ENCODE data around the gene CDS2.
A peak's percentile ranks its signal among the peaks of the same experiment; 100 is the strongest.

Gene CDS2

DNA sequence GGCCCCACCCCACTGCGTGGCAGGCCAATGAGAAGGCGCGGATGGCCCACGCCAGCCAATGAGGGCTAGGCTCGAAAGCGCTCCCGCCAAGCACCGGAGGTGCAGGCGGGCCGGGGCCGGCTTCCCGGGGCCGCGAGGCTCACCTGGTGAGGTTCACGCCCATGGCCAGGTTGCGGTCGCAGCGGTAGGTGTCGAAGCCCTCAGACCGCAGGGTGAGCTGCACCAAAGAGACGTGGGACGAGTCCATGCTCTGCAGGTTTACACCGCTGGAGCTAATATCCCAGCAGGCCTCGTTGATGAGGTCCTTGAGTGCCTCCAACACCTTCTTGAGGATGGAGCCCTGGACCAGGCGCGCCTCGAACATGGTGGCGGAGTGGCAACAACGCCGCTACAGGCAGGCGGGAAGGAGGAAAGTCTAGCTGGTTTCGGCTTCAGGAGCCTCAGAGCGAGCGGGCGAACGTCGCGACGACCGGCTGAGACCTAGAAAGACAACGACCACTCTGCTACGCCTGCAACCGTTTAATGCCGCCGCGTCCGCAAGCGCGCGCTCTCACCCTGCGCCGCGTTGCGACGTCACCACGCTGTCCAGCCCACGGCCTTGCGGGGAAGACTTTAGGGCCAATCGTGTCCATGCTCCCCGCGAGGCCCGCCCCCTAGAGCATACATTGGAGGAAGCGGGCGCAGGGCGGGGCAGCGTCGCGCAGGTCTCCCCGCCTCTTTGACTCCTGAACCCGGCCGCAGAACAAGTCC, 7.2 kb upstream of the CDS2 start, which contains the start of gene PCNA:
PCNA (minus strand) TSS at position 524 of the 750 bp plus-strand sequence; CDS start at position 364, 160 bp downstream.
- DNase-seq: peak; percentile 89

- no peak for DNase-seq
Measured at GRCh38 chr20:5120185-5120476, 6.7 kb upstream of the CDS2 start.

DNA sequence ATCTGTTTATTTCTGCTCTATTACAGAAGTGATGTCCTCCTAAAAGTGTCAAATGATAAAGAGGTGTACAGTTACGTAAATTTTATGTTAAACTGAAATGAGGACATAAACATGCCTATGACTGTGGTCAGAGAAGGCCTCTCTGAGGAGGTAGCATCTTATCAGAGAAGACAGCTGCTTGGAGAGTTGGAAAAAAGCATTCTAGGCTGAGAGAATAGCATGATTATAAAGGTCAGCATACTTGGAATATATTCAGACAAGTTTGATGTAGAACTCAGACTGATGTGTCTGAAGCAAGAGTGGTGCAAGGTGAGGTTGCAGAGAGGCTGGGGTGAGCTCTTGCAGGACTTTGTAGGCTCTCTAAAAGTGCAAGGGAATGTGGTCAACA, 3.9 kb upstream of the CDS2 start:
- no peak for DNase-seq

DNA sequence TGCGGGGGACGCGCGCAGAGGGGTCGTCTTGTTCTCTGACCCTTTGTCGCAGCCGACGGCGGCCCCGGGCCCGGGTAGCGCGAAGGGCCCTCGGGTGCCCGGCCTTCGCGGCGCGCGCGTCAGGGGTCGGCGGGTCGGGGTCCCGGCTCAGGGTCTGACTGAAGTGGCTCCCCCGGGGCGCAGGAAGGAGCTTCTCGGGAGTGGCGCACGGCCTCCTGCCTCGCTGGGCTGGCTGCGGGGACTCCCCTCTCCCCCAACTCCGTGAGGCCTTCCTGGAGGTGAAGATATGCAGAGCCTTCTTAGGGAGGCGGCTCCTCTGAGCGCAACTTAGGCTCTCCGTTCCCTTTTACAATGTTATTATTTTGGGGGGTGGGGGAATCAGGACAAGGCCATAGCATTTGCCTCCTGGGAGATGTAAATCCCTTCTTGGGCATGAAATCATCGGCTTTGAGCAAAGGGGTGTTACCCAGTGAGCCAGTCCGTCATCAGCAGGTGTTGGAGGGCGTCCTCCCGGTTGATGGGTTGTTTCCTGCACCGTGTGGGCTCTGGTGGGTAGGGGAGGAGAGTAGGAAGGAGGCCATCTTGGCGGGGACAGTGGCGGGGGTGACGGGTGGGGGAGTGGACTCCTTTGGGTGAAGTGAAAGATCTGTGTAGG, 523 bp downstream of the CDS2 start:
- peak; percentile 60 for DNase-seq

DNA sequence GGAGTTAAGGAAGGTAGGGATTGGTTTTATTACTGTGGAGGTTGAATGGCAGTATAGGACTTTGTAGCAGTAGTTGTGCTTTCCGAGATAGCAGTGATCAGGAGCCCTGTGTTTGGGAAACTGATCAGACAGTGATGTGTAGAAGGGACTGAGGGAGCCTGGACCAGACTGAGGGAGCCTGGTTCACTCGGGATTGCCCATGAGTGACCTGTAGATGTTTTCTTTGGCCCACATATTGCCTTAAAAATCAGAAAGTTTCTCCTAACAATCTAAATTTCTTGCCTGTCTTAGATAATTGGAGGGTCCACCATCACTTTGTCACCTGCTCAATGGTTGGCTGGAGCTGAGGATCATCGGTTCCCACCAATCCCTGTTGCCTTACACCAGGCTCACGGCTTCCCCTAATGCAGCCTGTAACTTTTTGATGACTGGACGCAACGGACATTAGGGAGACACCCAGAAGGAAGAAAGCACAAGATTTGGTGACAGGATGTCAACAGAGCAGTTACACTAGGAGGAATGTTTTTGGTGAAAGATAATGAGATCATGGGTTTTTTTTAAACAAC, 1.1 kb downstream of the CDS2 start:
- no peak for DNase-seq

DNA sequence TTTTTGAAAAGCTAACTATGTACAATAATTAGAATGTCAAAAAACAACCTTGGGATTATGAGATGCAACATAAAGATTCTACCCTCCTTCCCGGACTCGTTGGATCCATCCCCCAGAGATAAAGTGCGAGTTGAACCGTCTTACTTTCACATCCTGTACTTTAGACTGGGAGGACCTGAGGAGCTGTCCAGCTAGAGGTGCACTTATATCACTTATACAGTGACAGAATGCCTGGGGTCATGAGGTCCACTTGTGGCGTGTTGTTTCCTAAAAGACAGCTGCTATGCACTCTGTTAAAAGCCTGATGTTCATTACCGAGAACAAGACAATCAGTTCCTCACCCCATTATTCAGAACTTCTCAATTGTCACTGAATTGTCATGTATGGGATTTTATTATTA, 2.1 kb downstream of the CDS2 start:
- DNase-seq: no peak

- no peak for DNase-seq
Measured at GRCh38 chr20:5131502-5131901, 4.7 kb downstream of the CDS2 start.

GRCh38 chr20:5133998-5134397, 7.2 kb downstream of the CDS2 start:
- DNase-seq: no peak

GRCh38 chr20:5135363-5136012, 8.7 kb downstream of the CDS2 start:
- no peak for DNase-seq

- DNase-seq: no peak
Measured at GRCh38 chr20:5136096-5136495, 9.3 kb downstream of the CDS2 start.

DNA sequence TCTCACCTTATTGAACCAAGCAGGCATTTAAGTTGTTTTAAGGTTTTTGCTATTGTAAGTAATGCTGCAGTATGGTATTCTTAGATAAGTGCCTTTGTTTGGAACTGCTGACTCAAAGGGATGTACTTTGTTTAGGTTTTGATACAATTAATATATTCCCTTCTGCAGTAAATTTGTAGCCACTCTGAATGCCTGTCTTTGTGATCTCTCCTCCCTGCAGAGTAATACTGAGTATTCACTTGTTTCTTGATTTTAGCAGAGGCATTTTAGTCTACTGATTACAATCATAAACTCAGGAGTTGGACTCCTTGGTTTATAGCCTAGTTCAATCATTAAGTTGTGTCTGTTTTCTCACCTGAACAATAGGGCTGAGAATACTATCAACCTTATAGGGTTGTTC, 13.4 kb downstream of the CDS2 start:
- no peak for DNase-seq

- no peak for DNase-seq
Measured at GRCh38 chr20:5141615-5142014, 14.8 kb downstream of the CDS2 start.

DNA sequence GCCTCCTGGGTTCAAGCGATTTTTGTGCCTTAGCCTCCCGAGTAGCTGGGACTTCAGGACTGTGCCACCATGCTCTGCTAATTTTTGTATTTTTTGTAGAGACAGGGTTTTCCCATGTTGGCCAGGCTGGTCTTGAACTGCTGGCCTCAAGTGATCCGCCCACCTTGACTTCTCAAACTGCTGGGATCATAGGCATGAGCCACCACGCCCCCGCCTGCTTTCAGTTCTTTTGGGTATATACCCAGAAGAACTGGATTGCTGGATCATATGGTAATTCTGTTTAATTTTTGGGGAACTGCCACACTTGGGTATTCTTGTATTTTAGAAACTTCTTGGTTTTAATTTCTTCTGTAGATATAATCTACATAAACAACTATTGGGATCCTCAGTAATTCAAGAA, 17.0 kb downstream of the CDS2 start:
- DNase-seq: no peak

DNA sequence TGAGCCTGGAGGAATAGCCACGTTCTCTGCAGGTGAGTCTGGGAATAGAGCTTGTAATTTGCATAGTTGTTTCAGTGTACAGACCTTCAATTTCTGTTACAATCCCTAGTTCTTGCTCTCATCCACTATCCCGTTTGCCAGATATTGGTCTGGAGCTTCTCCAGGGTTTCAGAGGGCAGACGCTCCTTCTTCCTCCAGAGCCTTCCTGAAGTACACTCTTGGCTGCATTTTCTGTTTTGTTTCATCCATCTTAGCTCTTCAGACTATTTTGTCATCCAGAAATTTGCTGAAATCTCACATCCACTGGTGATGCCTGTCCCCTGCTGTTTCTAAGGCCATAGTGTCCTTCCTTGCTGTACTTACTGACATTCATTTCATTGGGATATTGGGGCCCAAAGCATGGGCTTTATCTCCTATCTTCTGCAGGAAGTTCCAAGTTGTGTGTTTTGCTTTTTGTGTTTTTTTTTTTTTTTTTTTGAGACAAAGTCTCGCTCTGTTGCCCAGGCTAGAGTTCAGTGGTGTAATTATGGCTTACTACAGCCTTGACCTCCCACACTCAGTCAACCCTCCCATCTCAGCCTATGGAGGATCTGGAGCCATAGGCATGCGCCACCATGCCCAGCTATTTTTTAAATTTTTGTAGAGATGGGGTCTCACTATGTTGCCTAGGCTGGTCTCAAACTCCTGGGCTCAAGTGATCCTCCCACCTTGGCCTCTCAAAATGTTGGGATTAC, 18.7 kb downstream of the CDS2 start:
- no peak for DNase-seq

GRCh38 chr20:5146099-5146668, 19.4 kb downstream of the CDS2 start:
- DNase-seq: no peak

DNA sequence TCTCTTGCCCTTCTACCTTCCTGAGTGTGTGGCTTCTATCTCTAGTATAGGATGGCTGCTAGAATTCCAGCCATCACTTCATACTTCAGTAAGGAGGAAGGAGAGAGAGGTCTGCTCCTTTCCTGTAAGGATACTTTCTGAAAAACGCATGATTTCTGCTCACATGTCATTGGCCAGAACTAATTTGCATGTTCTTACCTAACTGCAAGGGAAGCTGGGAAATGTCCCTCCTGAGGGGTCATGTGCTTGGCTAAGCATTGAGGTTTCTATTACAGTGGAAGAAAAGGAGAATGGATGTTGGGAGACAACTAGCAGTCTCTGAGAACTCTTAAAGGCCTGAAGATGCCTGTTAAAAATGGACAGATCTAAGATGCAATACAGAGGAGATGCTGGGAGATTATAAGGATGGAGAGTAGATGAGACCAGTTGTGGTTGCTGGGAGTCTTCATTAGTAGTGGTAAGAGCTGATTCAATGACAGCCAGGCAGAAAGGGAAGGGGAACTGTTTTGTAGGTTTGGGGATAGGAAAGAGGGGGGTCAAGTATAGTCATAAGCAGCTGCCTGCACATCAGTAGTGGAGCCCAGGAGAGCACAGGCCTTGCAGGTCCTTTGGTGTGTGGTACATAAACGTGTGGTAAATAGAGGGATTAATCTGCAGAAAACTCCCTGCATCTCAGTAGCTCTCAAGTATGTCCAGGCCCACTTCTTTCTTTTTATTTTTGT, 20.2 kb downstream of the CDS2 start:
- DNase-seq: no peak

- DNase-seq: no peak
Measured at GRCh38 chr20:5148581-5148980, 21.8 kb downstream of the CDS2 start.

- DNase-seq: no peak
Measured at GRCh38 chr20:5149892-5150225, 23.1 kb downstream of the CDS2 start.

DNA sequence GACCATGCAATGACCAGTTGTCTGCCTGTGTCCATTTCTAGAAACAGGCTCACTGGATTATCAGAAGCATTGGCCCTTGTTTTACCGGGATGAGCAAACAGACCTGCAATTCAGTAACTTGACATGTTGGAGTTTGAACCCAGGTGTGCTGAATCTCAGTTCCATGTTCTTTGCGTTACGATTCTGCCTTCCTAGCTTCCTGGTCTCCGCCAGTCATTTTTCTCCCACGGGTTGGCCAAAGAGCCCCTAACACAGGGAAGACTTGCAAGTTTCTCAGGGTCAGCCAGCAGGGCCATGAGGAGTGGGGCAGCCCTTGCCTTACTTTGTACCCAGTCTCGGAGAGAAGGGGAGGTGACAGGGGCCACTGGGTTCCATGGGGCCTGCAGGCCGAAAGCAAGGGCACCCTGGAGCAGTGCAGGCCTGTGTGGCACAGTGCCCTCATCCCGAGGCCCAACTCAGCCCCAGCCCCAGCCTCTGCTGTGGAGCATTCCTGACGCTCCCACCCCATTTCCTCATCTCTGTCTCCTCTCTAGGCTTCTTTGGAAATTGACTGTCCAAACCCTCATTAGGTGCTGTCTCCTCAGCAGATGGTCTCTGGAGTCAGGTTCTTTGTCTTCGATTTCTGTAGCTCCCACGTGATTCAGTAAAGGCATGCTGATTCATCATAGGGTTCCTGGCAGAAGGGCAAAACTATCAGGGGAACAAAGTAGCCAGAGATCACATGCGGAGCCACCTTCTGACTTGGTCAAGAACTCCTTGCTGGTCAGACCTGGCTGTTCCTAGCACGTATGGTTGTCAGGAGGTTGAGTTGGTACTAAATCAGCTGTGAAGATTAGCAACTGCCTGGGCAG, 23.6 kb downstream of the CDS2 start:
- no peak for DNase-seq

DNA sequence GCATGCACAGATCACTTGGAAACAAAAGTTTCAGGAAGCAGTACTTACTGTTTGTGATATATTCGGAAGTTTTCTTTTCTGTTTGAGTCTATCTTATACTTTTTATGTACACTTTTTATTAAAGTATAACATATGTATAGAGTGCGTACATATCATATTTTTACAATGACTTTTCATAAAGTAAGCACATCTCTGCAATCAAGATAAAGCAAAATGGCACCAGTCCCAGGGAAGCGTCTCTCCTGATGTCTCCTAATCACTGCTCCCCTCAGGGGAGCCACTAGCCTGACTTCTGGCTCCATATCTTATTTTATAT, 26.3 kb downstream of the CDS2 start:
- no peak for DNase-seq

Measured in T-helper 9 cell (primary cell).